ENCODE results near the gene GNL1. TPM values are rescaled to one million over a fixed set of nuclear protein-coding genes. Genes with fewer than 3 reads are reported as not detected.

Gene GNL1
- polyA plus RNA-seq, 1 donor (not counting 4 experiments of a cell fraction or from before 2014, with no cell fraction given) = 39.5 TPM

DNA sequence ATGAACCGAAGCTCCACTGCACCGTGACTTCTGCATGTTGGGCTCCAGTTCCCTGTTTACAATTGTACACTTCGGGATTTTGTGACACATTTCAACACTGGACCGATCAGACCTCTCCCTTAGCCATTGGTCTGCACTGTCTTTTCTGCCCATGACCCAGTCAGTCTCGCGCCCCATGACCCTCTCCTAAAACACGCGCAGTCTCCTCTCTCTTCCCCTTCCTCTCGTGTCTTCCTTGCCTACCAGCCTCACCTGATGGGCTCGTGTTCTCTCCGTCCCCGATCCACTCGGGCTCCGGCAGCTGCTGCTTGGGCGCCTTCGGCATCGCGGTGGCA, 14.4 kb upstream of the GNL1 start:
- dilution Hi-C loops (cut with MboI; ENCODE audit: extremely low pct_ligation_motif_present, low sequenced_read_pairs) = no loop called here
- H3K9me1 ChIP-seq (ENCODE audit: control insufficient read depth, extremely low read depth, insufficient read depth, low read length) = no peaks in the 10 kb centered on the region
- no peak for DNase-seq (ENCODE audit: low read depth, low spot score)
- H3K27ac ChIP-seq (ENCODE audit: control insufficient read depth, insufficient read depth, low read length) = peak overlapping the region; percentile 97
- peak overlapping the region; percentile 99 for H2AFZ ChIP-seq (ENCODE audit: control insufficient read depth, low read length)
- H3K27me3 ChIP-seq (ENCODE audit: control insufficient read depth, extremely low read depth, insufficient read depth, low read length) = no peaks in the 10 kb centered on the region
- H3K4me2 ChIP-seq (ENCODE audit: control insufficient read depth, extremely low read depth, insufficient read depth, low read depth, low read length) = peak overlapping the region; percentile 80
- H3K36me3 ChIP-seq (ENCODE audit: control insufficient read depth in 2 of 2, extremely low read depth in 1 of 2, insufficient read depth in 2 of 2, low read length in 2 of 2) = peaks cover 3 to 10% of the 10 kb centered on the region in 2 experiments
- FAIRE-seq = no peak
- H3K4me1 ChIP-seq (ENCODE audit: control insufficient read depth, extremely low read depth, insufficient read depth, low read length) = peaks cover 19% of the 10 kb centered on the region
- H3K79me2 ChIP-seq (ENCODE audit: control insufficient read depth, insufficient read depth, low read length) = peaks cover 42% of the 10 kb centered on the region
- no peaks in the 10 kb centered on the region for H3K9me3 ChIP-seq (ENCODE audit: control insufficient read depth, low read depth, low read length)
- peaks cover 14% of the 10 kb centered on the region for H4K20me1 ChIP-seq (ENCODE audit: control insufficient read depth, extremely low read depth, insufficient read depth, low read length)
- peak overlapping the region; percentile 98 for H3K9ac ChIP-seq (ENCODE audit: control insufficient read depth, extremely low read depth, insufficient read depth, low read length)
- H3K4me3 ChIP-seq (ENCODE audit: control insufficient read depth in 2 of 3, extremely low read depth in 1 of 3, insufficient read depth in 2 of 3, low read depth in 1 of 3, low read length in 3 of 3) = peak overlapping the region; percentile 62 to 89 (median 87)
- TF ChIP-seq, protein P1, sequence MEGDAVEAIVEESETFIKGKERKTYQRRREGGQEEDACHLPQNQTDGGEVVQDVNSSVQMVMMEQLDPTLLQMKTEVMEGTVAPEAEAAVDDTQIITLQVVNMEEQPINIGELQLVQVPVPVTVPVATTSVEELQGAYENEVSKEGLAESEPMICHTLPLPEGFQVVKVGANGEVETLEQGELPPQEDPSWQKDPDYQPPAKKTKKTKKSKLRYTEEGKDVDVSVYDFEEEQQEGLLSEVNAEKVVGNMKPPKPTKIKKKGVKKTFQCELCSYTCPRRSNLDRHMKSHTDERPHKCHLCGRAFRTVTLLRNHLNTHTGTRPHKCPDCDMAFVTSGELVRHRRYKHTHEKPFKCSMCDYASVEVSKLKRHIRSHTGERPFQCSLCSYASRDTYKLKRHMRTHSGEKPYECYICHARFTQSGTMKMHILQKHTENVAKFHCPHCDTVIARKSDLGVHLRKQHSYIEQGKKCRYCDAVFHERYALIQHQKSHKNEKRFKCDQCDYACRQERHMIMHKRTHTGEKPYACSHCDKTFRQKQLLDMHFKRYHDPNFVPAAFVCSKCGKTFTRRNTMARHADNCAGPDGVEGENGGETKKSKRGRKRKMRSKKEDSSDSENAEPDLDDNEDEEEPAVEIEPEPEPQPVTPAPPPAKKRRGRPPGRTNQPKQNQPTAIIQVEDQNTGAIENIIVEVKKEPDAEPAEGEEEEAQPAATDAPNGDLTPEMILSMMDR (optimal IDR thresholded peaks at IDR 0.05 in 1 of 3, IDR thresholded peaks at IDR 0.05 in 1 of 3, conservative IDR thresholded peaks at IDR 0.05 in 1 of 3; ENCODE audit: extremely low read depth in 1 of 3, insufficient read depth in 2 of 3, low read length in 3 of 3) = no peak
- TF ChIP-seq EZH2 (IDR thresholded peaks at IDR 0.05; ENCODE audit: low read length) = no peak

DNA sequence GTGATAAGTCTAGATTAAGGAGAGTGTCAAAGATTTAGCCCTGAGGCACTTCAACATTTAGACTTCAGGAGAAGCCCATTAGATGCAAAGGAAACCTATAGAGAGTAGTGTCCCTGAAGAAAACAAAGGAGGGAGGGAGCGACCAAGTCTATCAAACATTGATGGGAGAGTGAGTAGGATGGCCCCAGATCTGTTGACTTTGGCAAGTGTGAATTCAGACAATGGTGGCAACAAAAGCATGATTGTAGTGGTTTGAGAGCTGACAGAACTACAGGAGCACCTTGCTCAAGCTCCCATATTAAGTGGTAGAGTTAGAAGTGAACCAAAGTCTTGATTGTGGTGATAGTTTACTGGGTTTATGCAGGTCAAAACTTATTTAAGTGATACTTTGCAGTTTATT, 14.0 kb upstream of the GNL1 start:
- dilution Hi-C loops (cut with MboI; ENCODE audit: extremely low pct_ligation_motif_present, low sequenced_read_pairs) = no loop called here
- Histone ChIP-seq H3K27me3 (ENCODE audit: control insufficient read depth, extremely low read depth, insufficient read depth, low read length) (no peaks in the 10 kb centered on the region), H3K9ac (ENCODE audit: control insufficient read depth, extremely low read depth, insufficient read depth, low read length) (peak overlapping the region; percentile 98), H4K20me1 (ENCODE audit: control insufficient read depth, extremely low read depth, insufficient read depth, low read length) (peaks cover 12% of the 10 kb centered on the region), H3K4me1 (ENCODE audit: control insufficient read depth, extremely low read depth, insufficient read depth, low read length) (peaks cover 19% of the 10 kb centered on the region), H2AFZ (ENCODE audit: control insufficient read depth, low read length) (peak overlapping the region; percentile 99), H3K9me1 (ENCODE audit: control insufficient read depth, extremely low read depth, insufficient read depth, low read length) (no peaks in the 10 kb centered on the region), H3K9me3 (ENCODE audit: control insufficient read depth, low read depth, low read length) (no peaks in the 10 kb centered on the region), H3K79me2 (ENCODE audit: control insufficient read depth, insufficient read depth, low read length) (peaks cover 37% of the 10 kb centered on the region), H3K36me3 (ENCODE audit: control insufficient read depth in 2 of 2, extremely low read depth in 1 of 2, insufficient read depth in 2 of 2, low read length in 2 of 2) (peaks cover 0 to 10% of the 10 kb centered on the region in 2 experiments), H3K4me3 (ENCODE audit: control insufficient read depth in 2 of 3, extremely low read depth in 1 of 3, insufficient read depth in 2 of 3, low read depth in 1 of 3, low read length in 3 of 3) (peak overlapping the region; percentile 62 to 89 (median 87)), H3K27ac (ENCODE audit: control insufficient read depth, insufficient read depth, low read length) (peak overlapping the region; percentile 97), H3K4me2 (ENCODE audit: control insufficient read depth, extremely low read depth, insufficient read depth, low read depth, low read length) (peak overlapping the region; percentile 80)
- no peak for DNase-seq (ENCODE audit: low read depth, low spot score)
- no peak for FAIRE-seq
- TF ChIP-seq, protein P1 (optimal IDR thresholded peaks at IDR 0.05 in 1 of 3, IDR thresholded peaks at IDR 0.05 in 1 of 3, conservative IDR thresholded peaks at IDR 0.05 in 1 of 3; ENCODE audit: extremely low read depth in 1 of 3, insufficient read depth in 2 of 3, low read length in 3 of 3) = no peak
- no peak for TF ChIP-seq EZH2 (IDR thresholded peaks at IDR 0.05; ENCODE audit: low read length)
